IPS-15b (cell line): ENCODE data around the gene EIF3L.

Experiments used
- H3K27me3 ChIP-seq: one replicate; pipeline ENCODE4 v1.6.1; 2013; ENCODE audit warnings: low read length; ENCODE audit not compliant: control insufficient read depth, insufficient read depth
- H3K36me3 ChIP-seq: one replicate; pipeline ENCODE4 v1.6.1; 2013; ENCODE audit warnings: low read length; ENCODE audit not compliant: control insufficient read depth, insufficient read depth
- H3K4me1 ChIP-seq: one replicate; pipeline ENCODE4 v1.6.1; 2013; ENCODE audit warnings: mild to moderate bottlenecking, low read length; ENCODE audit not compliant: control insufficient read depth, insufficient read depth
- H3K4me3 ChIP-seq: one replicate; pipeline ENCODE4 v1.5.1; 2013; ENCODE audit warnings: low read depth, low read length
- H3K9ac ChIP-seq: one replicate; pipeline ENCODE4 v1.6.1; 2013; ENCODE audit warnings: low read depth, mild to moderate bottlenecking, low read length
- H3K9me3 ChIP-seq: one replicate; pipeline ENCODE4 v1.6.1; 2013; ENCODE audit warnings: mild to moderate bottlenecking, low read length; ENCODE audit not compliant: control insufficient read depth, insufficient read depth

Gene EIF3L

GRCh38 chr22:37820350-37820749 is 28.9 kb upstream of the EIF3L start:
- Histone ChIP-seq H3K4me1 (peaks cover 4% of the 10 kb centered on the region), H3K4me3 (no peak overlapping the region), H3K9me3 (no peaks in the 10 kb centered on the region), H3K27me3 (peaks cover 34% of the 10 kb centered on the region), H3K9ac (no peak overlapping the region), H3K36me3 (peaks cover 9% of the 10 kb centered on the region)

GRCh38 chr22:37822079-37822833 is 27.0 kb upstream of the EIF3L start:
- Histone ChIP-seq H3K9me3 (no peaks in the 10 kb centered on the region), H3K4me1 (peaks cover 4% of the 10 kb centered on the region), H3K9ac (no peak overlapping the region), H3K4me3 (no peak overlapping the region), H3K27me3 (peaks cover 40% of the 10 kb centered on the region), H3K36me3 (no peaks in the 10 kb centered on the region)

GRCh38 chr22:37823134-37823985 is 25.9 kb upstream of the EIF3L start, which contains the start of gene GALR3:
TSS of gene GALR3 (plus strand) at chr22:37823382. CDS start at chr22:37823407, 25 bp downstream.
- Histone ChIP-seq H3K27me3 (peaks cover 40% of the 10 kb centered on the region), H3K4me1 (peaks cover 4% of the 10 kb centered on the region), H3K4me3 (peak within 1 kb of the TSS; percentile 54), H3K36me3 (no peaks in the 10 kb centered on the region), H3K9me3 (no peaks in the 10 kb centered on the region), H3K9ac (no peak within 1 kb of the TSS)

- H3K9me3 ChIP-seq = no peaks in the 10 kb centered on the region
- H3K27me3 ChIP-seq = peaks cover 32% of the 10 kb centered on the region
- no peak overlapping the region for H3K9ac ChIP-seq
- peak overlapping the region; percentile 54 for H3K4me3 ChIP-seq
- H3K36me3 ChIP-seq = peaks cover 5% of the 10 kb centered on the region
- H3K4me1 ChIP-seq = peaks cover 4% of the 10 kb centered on the region
Observed at GRCh38 chr22:37824674-37825641, 24.3 kb upstream of the EIF3L start.

- H3K4me3 ChIP-seq = no peak overlapping the region
Observed at GRCh38 chr22:37827056-37827455, 22.2 kb upstream of the EIF3L start.

GRCh38 chr22:37830093-37830842 is 19.0 kb upstream of the EIF3L start:
- peaks cover 25% of the 10 kb centered on the region for H3K36me3 ChIP-seq
- H3K4me3 ChIP-seq = no peak overlapping the region
- H3K9me3 ChIP-seq = no peaks in the 10 kb centered on the region
- H3K4me1 ChIP-seq = no peaks in the 10 kb centered on the region
- H3K27me3 ChIP-seq = peaks cover 7% of the 10 kb centered on the region
- no peak overlapping the region for H3K9ac ChIP-seq

More at GRCh38 chr22:37827056-37827455, 22.2 kb upstream of the EIF3L start:
- peaks cover 4% of the 10 kb centered on the region for H3K4me1 ChIP-seq
- H3K9ac ChIP-seq = no peak overlapping the region
- peaks cover 12% of the 10 kb centered on the region for H3K36me3 ChIP-seq
- H3K9me3 ChIP-seq = no peaks in the 10 kb centered on the region
- H3K27me3 ChIP-seq = peaks cover 26% of the 10 kb centered on the region

- no peaks in the 10 kb centered on the region for H3K4me1 ChIP-seq
- H3K9ac ChIP-seq = no peak overlapping the region
- no peak overlapping the region for H3K4me3 ChIP-seq
- H3K9me3 ChIP-seq = no peaks in the 10 kb centered on the region
- H3K36me3 ChIP-seq = peaks cover 25% of the 10 kb centered on the region
- no peaks in the 10 kb centered on the region for H3K27me3 ChIP-seq
Observed at GRCh38 chr22:37831472-37831871, 17.7 kb upstream of the EIF3L start.

GRCh38 chr22:37832022-37832857 is 17.0 kb upstream of the EIF3L start:
- H3K4me1 ChIP-seq = no peaks in the 10 kb centered on the region
- H3K4me3 ChIP-seq = no peak overlapping the region
- H3K9me3 ChIP-seq = no peaks in the 10 kb centered on the region
- no peaks in the 10 kb centered on the region for H3K27me3 ChIP-seq
- peaks cover 25% of the 10 kb centered on the region for H3K36me3 ChIP-seq
- no peak overlapping the region for H3K9ac ChIP-seq

GRCh38 chr22:37842015-37842793 is 7.0 kb upstream of the EIF3L start:
- Histone ChIP-seq H3K4me1 (no peaks in the 10 kb centered on the region), H3K27me3 (no peaks in the 10 kb centered on the region), H3K36me3 (peaks cover 4% of the 10 kb centered on the region), H3K4me3 (no peak overlapping the region), H3K9me3 (no peaks in the 10 kb centered on the region), H3K9ac (no peak overlapping the region)

GRCh38 chr22:37843741-37844089 is 5.5 kb upstream of the EIF3L start:
- Histone ChIP-seq H3K27me3 (no peaks in the 10 kb centered on the region), H3K9ac (peak overlapping the region; percentile 37), H3K36me3 (no peaks in the 10 kb centered on the region), H3K4me1 (no peaks in the 10 kb centered on the region), H3K9me3 (no peaks in the 10 kb centered on the region), H3K4me3 (peak overlapping the region; percentile 76)
